ENCODE data around the gene RUNX2.
"Not testable (repeated sequence)": the region's sequence is repeated elsewhere in the genome, so short reads cannot be mapped to it uniquely, and the experiment has no call there.

Gene RUNX2

DNA sequence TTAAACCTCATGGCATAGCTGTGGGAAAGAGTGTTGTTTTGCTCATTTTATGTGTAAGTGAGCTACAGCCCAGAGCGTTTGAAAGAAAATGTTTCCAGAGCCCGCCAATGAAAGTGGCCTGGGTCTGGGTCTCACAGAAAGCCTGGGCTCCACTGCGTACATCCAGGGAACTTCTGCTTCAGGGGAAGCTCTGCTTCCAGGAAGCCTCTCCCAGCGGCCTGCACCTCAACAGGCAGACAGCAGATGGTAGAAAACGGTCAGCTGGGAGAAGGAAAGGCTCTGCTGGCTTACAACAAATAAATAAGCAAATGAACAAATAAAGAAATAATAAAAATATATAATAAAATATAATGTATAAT is 320.1 kb downstream of the RUNX2 start:
- no peak for DNase-seq (ENCODE audit: low read depth)

DNA sequence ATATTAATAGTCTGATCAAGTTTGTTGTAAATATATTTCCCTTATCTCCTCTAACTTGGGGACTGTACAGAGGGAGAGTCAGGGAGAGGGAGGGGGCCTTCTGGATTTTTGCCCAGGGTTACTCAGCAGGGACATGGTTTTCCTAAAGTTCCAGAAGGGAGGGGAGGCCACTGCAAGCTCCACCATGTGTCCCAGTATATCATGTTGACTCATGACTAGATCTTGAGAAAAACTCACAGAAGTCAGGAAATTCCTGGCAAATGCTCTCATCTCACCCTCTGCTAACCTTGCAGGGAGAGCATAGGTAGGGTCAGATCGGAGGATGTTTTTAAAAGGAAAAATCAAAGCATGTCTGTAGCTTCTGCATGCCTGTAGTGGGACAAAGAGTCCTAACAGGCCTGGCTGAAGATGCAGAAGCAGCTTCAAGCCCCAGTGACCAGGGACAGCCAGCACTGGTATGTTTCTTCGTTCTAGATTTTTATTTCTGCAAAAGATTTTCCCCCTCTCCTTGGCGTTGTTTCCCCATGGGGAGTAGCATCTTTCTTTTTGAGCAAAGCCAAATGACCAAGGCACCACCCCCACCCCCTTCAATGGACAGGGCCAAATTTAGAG is 322.5 kb downstream of the RUNX2 start:
- DNase-seq (ENCODE audit: low read depth), result no peak

DNA sequence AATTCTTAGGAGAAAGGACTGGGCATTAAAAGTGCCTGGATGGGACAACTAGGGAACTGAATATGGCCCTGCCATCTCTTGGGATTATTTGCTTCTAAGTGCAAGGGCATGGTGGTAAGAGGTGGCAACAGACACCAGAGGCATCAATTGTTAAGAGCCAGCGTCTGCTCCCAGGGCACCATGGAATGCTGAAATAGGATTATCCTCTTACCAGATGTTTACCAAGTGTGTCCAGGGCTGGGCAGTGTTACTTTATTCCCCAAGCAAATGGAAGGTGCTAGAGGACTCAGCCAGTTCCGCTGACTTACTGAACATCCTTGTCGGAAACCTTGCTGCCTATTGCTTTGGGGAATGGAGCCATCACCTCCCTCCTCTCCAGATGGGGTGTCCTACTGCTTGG is 323.2 kb downstream of the RUNX2 start:
- DNase-seq (ENCODE audit: low read depth), result no peak

DNA sequence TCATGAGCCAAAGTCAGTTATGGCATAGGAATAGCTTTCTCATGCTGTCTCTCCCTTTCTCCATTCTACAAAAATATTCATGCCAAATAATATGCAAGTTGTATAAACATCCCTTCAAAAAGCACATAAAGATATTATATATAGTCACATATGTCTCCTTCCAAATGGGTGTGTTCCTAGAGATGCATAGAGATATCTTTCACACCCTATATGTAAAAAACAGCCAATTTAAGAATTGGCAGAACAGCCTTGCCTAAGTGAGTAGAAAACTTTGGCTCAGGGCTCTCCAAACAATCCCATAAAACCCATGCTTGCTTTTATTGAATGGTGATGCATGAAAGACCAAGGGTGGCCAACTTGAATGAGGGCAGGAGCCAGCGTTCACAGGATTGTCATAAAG is 324.3 kb downstream of the RUNX2 start:
- no peak for DNase-seq (ENCODE audit: low read depth)

DNA sequence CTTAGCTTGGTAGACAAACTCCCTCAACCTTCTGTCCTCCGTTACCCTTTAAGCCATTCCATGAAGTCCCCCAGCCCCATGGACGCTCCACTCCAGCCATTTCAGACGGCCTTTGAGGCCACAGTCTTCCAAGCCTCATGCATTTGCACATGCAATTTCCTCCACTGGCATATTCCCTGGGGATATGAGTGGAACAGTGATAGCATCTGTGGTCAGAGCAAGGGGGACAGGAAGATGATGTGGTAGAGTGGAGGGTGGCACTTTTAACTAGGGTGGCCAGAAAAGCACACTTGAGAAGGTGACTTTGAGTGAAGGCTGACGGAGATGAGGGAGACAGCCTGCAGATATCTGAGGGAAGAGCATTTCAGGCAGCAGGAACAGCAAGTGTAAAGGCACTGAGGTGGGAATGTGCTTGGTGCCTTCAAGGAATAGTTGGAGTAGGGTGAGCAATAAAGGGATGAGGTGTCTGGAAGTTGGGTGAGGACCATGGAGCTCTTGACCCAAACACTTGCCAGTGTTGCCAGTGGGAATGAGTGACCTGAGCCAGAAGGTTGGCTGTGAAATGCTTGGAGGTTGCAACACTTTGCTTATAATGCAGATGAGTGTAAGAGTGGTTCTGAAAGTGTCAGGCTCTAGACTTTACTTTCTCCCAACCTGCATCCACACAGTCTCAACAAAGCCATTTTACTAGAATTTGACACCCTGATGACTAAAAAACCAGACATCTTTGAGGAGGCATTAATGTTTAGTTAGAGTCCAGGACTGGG is 325.2 kb downstream of the RUNX2 start:
- no peak for DNase-seq (ENCODE audit: low read depth)

DNA sequence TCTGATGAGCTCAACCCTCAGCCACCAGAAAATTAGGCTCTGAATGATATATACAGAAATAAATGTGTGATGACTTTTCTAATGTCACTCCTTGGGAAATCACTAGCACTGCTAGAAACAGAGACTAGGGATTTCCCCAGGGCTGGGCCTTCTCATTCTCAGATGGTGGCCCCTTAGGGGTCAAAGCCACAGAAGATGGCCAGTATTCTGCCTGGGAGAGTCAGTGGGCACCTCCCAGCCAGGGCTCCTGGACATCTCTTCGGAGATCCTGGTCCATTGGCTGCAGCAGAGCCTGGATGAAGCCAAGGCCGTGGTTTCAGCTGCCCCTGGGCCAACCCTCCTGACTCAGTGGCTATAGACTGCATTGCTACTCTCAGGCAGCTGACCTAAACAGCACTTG is 326.5 kb downstream of the RUNX2 start:
- no peak for DNase-seq (ENCODE audit: low read depth)

DNA sequence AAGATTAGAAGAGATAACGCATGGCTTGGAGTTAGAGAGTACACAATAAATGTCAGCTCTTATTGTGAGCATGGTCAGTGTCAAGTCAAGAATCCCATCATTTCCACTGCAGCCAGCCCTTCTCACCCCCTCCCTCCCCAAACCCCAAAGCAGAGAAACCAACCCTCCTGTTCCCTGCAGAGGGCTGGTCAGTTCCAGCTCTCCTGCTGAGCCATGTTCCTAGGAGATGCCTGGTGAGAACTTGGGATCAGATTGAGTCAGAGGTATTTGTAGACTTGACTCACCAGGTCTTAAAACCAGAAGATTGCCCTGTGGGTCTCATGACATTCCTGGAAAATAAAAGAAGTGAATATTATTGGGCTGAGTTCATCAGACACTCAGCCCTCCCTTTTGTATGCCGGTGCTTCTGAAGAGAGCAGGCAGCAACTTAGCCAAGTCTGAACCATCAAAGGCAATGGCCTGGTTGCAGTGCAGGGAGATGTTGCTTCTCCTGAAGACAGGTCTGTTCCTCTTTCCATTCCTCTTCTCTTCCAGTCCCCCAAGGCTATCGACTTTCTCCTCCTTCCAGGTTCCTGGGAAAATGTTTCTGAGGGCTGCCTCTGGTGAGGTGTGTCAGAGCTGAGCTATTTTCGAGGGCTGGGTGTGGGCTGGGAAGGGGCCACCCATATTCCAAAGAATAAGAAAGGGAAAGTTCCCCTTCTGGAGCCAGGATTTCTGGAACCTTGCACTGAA is 327.8 kb downstream of the RUNX2 start:
- no peak for DNase-seq (ENCODE audit: low read depth)

DNA sequence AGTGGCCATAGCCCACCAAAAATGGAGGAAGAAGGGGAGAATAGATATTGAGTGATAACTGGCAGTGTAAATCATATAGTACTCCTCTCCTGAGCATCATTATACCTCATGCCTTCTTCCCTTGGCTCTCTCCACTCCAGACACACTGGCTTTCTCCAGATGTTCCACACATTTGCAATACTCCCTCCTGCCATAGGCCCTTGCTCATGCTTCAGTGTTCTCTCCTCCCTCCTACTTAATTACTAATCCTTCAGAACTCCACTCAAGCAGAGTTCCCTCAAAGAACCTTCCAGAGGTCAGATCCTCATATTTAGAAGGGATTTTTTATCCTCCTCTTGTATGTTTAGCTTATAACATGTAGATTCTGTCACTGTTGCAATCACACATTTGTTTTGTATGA is 329.1 kb downstream of the RUNX2 start:
- no peak for DNase-seq (ENCODE audit: low read depth)

DNA sequence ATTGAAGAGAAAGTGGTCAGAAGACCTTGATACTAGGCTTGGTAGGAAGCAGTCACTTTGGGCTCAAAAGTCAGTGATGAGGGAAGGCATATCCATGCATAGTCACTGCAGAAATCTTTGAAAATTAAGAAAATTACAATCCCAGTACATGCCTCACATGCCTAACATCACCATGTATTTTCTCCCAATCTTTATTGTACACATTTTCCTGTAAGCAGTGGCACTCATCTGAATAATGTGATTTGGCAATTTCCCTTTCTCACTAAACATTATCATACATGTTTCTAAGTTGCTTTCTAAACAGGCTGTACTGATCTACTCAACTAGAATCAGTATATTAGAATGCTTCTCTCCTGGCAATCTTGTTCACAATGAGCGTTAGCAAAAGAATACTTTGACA is 330.3 kb downstream of the RUNX2 start:
- no peak for DNase-seq (ENCODE audit: low read depth)

DNA sequence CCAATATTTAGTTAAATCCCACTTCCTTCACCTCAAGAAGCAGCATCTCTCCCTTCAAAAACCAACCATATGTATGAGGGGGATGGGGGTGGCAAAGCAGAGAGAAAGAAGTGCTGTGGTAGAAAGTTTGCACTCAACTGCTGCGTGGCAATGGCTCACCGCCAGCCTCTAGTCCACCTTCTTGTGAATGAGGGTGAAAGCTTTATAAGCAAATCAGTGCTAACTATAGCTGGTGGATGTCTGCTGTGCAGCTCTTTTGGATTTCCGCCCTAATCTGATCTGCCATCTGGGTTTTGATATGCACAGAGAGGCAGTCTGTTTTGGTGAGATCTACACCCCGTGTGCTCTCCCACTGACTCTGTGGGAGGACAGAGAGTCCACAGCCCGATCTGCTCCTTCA is 330.8 kb downstream of the RUNX2 start:
- DNase-seq (ENCODE audit: low read depth), result no peak

DNA sequence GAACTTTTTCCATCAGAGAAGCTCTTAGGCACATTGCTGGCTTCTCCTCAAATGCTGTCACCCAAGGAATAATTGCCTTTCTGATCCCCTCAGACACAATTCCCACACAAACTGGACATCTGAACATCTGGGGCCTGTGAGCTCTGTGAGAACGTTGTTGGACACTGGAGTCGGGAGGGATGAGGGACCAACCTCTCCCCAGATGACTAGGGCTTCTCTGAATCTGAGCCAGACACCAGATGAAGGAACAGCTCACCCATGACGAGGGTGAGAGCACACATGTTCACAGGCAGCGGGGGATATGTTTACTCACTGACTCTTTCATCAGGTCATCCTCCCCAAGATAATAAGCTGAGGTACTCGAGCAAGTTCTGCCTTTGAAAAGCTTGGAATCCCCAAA is 333.5 kb downstream of the RUNX2 start:
- DNase-seq (ENCODE audit: low read depth), result no peak

DNA sequence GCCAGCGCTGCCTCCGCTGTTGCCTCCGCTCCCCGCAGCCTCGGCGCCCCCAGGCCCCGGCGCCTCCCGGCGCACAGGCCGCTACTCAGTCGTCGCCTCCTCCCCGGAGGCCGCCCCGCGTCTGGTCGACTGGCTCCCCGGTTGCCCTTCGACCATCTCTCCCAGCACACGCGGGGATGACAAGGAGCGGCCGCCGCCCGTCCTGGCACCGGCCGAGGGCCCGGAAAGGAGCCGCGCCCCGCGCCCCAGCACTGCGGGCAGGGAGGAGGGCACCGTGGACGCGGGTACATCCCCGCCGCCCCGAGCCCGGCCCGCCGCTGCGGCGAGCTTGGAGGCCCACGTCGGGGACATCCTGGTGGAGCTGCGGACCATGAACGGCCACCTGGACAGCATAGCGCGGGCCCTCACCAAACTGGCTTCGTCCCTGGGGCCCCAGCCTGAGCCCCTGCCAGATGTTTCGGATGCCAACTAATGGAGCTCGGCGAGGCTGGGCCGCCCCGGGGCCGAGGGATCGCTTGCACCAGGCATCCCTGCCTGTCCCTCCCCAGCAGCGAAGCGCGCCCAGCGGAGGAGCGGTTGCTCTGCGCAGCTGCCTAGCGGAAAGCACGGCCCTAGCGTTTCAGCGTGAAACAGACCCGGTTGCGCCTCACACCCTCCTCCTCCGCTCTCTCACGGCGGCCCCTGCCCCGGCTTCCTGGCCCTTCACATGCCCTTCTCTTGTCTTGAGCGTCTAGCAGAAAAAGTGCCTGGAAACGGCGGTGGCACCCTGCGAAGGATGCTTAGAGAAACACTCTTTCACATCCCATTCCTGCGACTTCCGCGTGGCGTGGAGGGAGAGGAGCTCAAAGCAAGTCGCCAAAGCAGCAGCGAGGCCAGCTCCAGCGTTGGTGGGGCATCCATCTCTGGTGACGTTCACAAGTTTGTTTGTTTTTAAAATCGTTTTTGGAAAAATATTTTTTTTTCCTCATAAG is 335.4 kb downstream of the RUNX2 start:
- DNase-seq (ENCODE audit: low read depth), result peak; percentile 32

DNA sequence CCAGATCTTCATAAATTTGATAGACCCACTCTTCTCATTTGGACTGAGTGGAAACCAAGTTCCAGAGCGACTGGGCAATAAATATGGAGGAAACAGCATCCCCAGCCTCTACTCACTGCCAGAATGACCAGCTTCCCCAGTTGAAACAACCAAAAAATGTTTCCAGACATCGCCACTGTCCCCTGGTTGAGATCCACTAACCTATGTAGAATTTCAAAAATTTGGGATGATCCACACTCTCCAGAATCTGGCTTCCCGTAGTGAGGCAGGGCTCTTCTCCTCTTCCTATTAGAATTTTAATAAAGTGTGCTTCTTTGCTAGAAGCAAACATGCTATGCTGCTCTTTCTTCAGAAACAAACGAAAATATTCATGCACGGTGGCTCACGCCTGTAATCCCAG is 336.6 kb downstream of the RUNX2 start:
- DNase-seq (ENCODE audit: low read depth), result no peak

DNA sequence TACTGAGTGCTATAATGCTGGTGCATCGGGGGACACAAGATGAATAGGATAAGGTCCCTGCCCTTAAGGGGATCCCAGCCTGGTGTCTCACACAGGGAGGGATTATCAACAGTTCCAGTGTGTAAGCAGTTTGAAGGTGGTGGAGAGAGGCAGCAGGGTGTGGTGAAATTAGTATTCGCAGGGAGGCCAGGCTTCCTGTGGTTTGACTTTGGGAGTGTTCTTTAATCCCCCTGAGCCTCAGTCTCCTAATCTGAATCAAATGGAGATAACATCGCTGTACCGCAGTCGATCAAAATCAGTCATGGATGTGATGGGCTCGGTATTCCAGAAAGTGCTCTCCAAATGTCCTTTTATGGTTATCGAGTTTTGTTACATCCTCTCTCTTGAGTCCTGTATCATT is 337.7 kb downstream of the RUNX2 start:
- DNase-seq (ENCODE audit: low read depth), result no peak

DNA sequence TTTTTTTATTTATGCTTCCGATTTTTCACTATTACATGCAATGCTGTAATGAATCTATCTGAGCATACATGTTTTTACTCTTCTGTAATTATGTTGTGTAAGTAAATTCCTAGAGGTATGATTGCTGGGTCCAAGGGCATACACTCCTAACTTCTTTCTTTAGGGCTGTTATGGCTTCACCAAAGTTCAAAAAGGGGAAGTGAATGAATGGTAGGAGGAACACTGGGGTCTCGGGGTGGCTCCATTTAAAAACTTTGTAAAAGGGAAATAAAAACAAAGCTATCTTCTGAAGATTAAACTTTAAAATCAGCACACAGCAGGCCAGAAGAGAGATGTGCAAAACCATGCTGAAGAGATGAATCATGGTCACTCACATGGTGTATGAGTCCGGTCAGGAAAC is 338.7 kb downstream of the RUNX2 start:
- DNase-seq (ENCODE audit: low read depth), result no peak

DNA sequence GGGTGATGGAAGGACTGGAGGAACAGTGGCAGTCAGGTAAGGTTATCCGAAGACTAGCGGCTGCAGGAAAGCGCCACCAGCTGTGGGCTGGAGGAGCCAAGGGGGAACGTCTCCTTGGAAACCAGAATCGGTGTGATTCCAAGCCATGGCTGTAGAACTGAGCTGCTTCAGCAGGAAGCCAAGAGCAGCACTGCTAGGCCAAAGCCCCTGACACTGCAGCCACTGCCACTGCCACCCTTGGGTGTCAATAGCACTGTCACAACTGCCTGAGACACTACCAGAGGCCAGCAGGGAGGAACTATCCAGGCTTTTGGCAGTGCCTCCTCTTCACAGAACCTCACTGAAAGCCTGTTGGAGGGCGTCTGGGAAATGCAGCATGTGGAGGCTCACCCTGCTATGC is 339.2 kb downstream of the RUNX2 start:
- no peak for DNase-seq (ENCODE audit: low read depth)

DNA sequence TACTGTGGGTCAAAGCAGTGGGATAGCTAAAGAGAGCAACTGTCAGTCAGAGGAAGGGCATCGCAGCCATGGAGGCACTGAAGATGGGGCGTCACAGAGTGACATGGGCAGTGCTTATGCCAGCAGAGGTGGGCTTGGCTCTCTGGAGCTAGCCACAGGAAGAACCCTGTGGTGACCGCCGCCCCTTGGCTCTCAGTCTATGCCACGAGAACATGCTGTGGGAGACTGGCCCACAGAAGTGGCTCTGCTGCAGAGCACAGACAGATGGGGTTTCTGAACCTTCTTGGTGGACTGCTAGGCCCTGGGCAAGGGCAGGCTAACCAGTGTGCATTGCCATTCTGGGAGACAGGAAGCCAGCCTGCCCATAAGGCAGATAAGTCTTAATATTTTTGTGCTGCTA is 339.6 kb downstream of the RUNX2 start:
- no peak for DNase-seq (ENCODE audit: low read depth)

DNA sequence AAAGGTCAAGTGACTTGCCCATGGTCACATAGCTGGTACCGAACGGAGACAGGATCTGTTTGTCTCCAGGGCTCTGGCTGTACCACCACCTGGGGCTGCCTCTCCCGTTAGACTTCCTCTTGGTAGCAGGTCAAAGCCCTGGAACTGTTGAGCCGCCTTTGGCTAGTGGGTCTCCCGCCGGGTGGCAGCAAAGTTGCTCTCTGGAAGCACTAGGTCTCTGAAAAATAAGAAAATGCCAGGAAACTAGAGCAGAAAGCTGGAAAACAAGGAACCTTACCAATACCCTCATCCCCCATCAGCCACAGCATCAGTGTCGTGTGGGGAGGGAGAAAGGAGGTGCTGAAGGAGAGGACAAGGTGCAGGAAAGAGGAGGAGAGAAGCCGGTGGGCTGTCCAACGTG is 340.6 kb downstream of the RUNX2 start:
- DNase-seq (ENCODE audit: low read depth), result no peak

DNA sequence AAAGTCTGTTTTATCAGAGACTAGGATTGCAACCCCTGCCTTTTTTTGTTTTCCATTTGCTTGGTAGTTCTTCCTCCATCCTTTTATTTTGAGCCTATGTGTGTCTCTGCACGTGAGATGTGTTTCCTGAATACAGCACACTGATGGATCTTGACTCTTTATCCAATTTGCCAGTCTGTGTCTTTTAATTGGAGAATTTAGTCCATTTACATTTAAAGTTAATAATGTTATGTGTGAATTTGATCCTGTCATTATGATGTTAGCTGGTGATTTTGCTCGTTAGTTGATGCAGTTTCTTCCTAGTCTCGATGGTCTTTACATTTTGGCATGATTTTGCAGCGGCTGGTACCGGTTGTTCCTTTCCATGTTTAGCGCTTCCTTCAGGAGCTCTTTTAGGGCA is 345.0 kb downstream of the RUNX2 start:
- DNase-seq (ENCODE audit: low read depth), result not testable (repeated sequence)

DNA sequence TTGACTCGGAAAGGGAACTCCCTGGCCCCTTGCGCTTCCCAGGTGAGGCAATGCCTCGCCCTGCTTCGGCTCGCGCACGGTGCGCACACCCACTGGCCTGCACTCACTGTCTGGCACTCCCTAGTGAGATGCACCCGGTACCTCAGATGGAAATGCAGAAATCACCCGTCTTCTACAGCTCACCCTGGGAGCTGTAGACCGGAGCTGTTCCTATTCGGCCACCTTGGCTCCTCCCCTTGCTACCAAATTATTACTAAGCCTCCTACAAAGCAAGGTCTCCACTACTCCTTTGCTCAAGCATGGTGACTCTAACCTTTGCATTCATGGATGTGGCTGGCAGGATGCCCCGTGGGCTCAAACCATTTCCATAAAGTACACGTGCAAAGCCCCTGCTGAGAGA is 347.0 kb downstream of the RUNX2 start:
- not testable (repeated sequence) for DNase-seq (ENCODE audit: low read depth)

DNA sequence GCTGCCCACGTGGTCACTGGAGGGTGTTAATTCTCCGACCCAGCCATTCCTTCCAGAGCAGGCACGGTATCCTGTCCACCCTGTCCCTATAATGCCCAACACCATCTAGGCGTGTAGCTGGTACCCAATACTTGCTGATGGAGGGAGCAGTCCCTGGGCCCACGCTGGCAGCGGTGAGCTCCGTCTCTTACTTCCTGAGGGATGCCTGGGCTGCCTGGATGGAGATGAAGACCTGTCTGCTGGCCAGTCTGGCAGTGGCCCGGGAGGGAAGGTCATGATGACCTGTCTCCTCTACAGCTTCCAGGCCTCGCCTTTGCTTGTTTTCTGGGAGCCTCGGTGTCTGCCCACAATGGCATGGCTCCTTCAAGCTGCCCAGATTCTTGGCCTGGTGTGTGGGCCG is 347.5 kb downstream of the RUNX2 start:
- DNase-seq (ENCODE audit: low read depth), result no peak

DNA sequence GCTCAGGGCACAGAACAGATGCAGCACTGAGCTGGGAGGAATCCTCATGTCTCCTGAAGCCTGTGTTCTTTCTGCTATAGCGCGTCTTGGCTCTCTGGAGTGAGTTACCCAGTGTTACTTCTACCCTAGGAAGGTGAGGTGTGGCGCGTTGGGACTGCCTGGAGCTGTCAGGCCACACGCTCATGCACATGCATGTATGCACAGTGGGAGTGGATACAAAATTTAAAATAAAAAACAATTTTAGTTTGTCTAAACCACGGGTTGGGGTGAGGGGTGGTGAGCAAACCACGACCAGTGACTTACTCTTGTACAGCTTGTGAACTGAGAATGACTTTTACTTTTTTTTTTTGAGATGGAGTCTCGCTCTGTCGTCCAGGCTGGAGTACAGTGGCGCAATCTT is 348.2 kb downstream of the RUNX2 start:
- no peak for DNase-seq (ENCODE audit: low read depth)
